K562 (cell line): ENCODE data around the gene SIRPB2.

Source experiments
- CHD2 ChIP-seq: IDR thresholded peaks from 2 replicates; pipeline ENCODE4 v1.6.1; 2011; ENCODE audit warnings: low read depth, low read length
- GABPB1 ChIP-seq: sonication (generic); formaldehyde crosslinking; IDR thresholded peaks from 2 replicates; pipeline ENCODE4 v1.8.0; 2022; ENCODE audit warnings: mild to moderate bottlenecking, missing genetic modification reagents
- RBM14 ChIP-seq: fragments of 200-400 bp; formaldehyde crosslinking; IDR thresholded peaks from 2 replicates; pipeline ENCODE4 v1.6.1; 2018; ENCODE audit warnings: low read depth, mild to moderate bottlenecking, low read length, moderate library complexity, borderline replicate concordance; ENCODE audit not compliant: insufficient read depth
- SP2 ChIP-seq: IDR thresholded peaks from 2 replicates; pipeline ENCODE4 v1.6.1; 2011; ENCODE audit warnings: mild to moderate bottlenecking, low read depth, low read length, moderate library complexity; ENCODE audit not compliant: poor library complexity, severe bottlenecking; ENCODE audit errors: extremely low read depth
- TCF7 ChIP-seq: sonication (generic); IDR thresholded peaks from 2 replicates; pipeline ENCODE4 v1.6.1; 2016; ENCODE audit warnings: antibody characterized with exemption, borderline replicate concordance
- ZFP1 ChIP-seq: fragments of 450-650 bp; formaldehyde crosslinking; IDR thresholded peaks from 2 replicates; pipeline ENCODE4 v1.4.0; 2020; ENCODE audit warnings: mild to moderate bottlenecking, mixed read lengths

DNA sequence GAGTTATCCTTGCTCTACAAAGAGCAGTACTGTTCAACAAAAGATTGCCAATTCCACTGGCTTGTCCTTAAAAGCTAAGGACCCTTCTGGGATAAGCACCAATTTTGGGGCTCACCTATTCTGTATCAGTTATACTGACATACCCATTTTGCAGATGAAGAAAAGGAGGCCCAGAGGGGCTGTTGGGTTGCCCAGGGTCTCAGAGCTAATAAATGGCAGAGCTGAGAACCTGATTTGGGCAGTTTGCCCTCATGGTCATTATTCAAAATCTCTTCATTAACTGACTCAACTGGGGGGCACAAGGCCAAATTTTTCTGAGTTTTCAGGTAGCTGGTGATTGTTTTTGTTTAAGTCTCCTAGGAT is 55.9 kb downstream of the SIRPB2 start:
- no peak for TF ChIP-seq CHD2
- no peak for TF ChIP-seq SP2
- no peak for TF ChIP-seq GABPB1 (CRISPR knock-in tag)
- TF ChIP-seq RBM14: no peak
- no peak for TF ChIP-seq ZFP1 (CRISPR knock-in tag)
- no peak for TF ChIP-seq TCF7
